Esophagus muscularis mucosa (tissue), 4 donors: ENCODE measurements around the gene ADAMTS6. TPM values are rescaled to one million over a fixed set of nuclear protein-coding genes. Genes with fewer than 3 reads are reported as not detected.

Source experiments
- DNase-seq: peaks from one replicate; pipeline ENCODE4 v3.0.0-alpha.2; 2017; ENCODE audit errors: extremely low spot score
- H3K27ac ChIP-seq, 4 donors: fragments of 200-600 bp; sonication (generic); replicated peaks in 1 of 4; 1 replicate in 3 of 4; 2 replicates in 1 of 4; pipeline ENCODE4 v1.5.1; 2016 to 2019; ENCODE audit warnings: mild to moderate bottlenecking in 1 of 4
- H3K27me3 ChIP-seq, 4 donors: fragments of 200-600 bp; sonication (generic); one replicate each; pipeline versions ENCODE4 v1.5.1 to v1.6.0; 2016 to 2019
- H3K36me3 ChIP-seq, 4 donors: fragments of 200-600 bp; sonication (generic); one replicate each; pipeline ENCODE4 v1.5.1; 2016 to 2019
- H3K4me1 ChIP-seq, 4 donors: fragments of 200-600 bp; sonication (generic); one replicate each; pipeline ENCODE4 v1.5.1; 2016 to 2019
- H3K4me3 ChIP-seq, 4 donors: fragments of 200-600 bp; sonication (generic); 1 replicate in 2 of 4; 2 replicates in 2 of 4; pipeline ENCODE4 v1.5.1; 2016 to 2019; ENCODE audit warnings: mild to moderate bottlenecking in 4 of 4, moderate library complexity in 1 of 4
- H3K9me3 ChIP-seq, 4 donors: fragments of 200-600 bp; sonication (generic); 1 replicate in 3 of 4; 2 replicates in 1 of 4; pipeline ENCODE4 v1.5.1; 2016 to 2019
- EP300 ChIP-seq: sonication (generic); formaldehyde crosslinking; IDR thresholded peaks from one replicate; pipeline ENCODE4 v1.6.1; 2017; ENCODE audit warnings: antibody characterized with exemption
- POLR2A ChIP-seq: fragments of 450-650 bp; IDR thresholded peaks from one replicate; pipeline ENCODE4 v1.6.1; 2017; ENCODE audit warnings: antibody characterized with exemption, moderate library complexity, mild to moderate bottlenecking, low read depth
- POLR2AphosphoS5 ChIP-seq, 2 donors: sonication (generic); formaldehyde crosslinking; IDR thresholded peaks; one replicate each; pipeline ENCODE4 v1.6.1; 2017; ENCODE audit warnings: antibody characterized with exemption in 2 of 2
- WGBS: methylation state at CpG from one replicate; pipeline ENCODE4 v1.1.5; 2018; 5-methylcytosine and 5-hydroxymethylcytosine counted together
- intact Hi-C: fragments of 100-400 bp; cut with DNase I; formaldehyde crosslinking; loops from one replicate; pipeline ENCODE4 v1.15.1; 2023
- total RNA-seq, 4 donors: library from RNA; depleted of rRNA; stranded (reverse); fragments of >200 nt; gene quantifications; one replicate each; pipeline versions ENCODE4 v1.1.0 to v1.2.1, GENCODE V29; 2016
- TF ChIP-seq, protein P1 (sequence below), 3 experiments: fragments of 200-600 bp in 2 of 3; fragments of 450-650 bp in 1 of 3; sonication (generic) in 2 of 3; IDR thresholded peaks; one replicate each; pipeline ENCODE4 v1.5.1; 2017 to 2019; ENCODE audit warnings: antibody characterized with exemption in 3 of 3, mild to moderate bottlenecking in 2 of 3, moderate library complexity in 1 of 3

ADAMTS6 gene
- total RNA-seq, 4 donors from 2014 or later: 1.4 to 4.2 (median 2.7) TPM

DNA sequence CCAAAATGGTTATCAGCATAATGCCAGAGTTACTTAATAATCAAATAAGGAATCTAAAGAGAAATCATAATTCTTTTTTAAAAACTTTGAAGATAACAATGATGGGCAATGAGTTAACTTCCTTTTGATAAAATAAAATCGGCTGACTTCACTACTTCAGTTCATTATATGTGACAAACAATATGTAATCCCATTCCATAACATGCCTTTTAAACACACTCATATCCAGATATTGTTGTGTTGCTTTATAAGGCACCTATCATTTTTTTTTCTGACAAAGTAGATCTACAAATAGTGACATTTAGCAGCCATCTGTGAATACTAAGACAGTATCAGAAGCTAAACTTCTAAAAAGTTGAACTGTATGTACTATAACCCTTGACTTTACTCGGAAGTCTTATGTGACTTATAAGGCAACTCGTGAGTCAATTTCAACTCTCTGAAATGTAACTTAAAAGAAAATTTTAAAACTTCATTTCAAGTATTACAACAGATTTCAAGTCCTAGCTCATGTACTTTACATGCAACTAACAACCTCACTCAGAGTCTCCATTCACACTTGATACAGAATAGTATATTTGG is 7.5 kb downstream of the ADAMTS6 start:
- Histone ChIP-seq H3K36me3 (no peaks in the 10 kb centered on the region), H3K27me3 (no peaks in the 10 kb centered on the region), H3K27ac (no peak overlapping the region), H3K4me1 (peaks cover 0 to 7% (median 0%) of the 10 kb centered on the region in 4 donors), H3K4me3 (no peak overlapping the region), H3K9me3 (no peaks in the 10 kb centered on the region)
- intact Hi-C loops: no loop called here
- TF ChIP-seq, protein P1, sequence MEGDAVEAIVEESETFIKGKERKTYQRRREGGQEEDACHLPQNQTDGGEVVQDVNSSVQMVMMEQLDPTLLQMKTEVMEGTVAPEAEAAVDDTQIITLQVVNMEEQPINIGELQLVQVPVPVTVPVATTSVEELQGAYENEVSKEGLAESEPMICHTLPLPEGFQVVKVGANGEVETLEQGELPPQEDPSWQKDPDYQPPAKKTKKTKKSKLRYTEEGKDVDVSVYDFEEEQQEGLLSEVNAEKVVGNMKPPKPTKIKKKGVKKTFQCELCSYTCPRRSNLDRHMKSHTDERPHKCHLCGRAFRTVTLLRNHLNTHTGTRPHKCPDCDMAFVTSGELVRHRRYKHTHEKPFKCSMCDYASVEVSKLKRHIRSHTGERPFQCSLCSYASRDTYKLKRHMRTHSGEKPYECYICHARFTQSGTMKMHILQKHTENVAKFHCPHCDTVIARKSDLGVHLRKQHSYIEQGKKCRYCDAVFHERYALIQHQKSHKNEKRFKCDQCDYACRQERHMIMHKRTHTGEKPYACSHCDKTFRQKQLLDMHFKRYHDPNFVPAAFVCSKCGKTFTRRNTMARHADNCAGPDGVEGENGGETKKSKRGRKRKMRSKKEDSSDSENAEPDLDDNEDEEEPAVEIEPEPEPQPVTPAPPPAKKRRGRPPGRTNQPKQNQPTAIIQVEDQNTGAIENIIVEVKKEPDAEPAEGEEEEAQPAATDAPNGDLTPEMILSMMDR (IDR thresholded peaks at IDR 0.05): no peak
- TF ChIP-seq EP300 (no peak), POLR2A (no peak), POLR2AphosphoS5 (IDR thresholded peaks at IDR 0.05) (no peak)
- DNase-seq: no peak
- 80% methylated on average over 3 of the region's 3 CpGs for WGBS

DNA sequence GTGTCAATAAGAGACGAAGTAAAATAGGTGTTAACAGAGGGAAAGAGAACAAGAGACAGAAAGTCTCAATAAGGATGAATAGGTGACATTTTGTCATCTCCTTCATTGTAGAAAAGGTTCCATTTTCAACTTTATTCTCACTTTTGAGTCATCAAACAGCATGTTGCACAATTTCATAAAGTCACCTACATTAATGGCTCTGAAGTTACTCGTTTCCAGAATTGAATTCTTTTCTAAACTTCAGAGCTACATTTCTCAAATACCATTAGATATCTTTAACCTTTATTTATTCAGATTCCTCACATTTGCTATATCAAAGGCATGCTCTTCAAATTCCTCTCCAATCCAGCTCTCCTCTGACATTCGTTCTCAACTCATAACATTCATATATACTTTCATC is 13.1 kb downstream of the ADAMTS6 start:
- no peaks in the 10 kb centered on the region for H3K9me3 ChIP-seq
- no peak overlapping the region for H3K27ac ChIP-seq
- no peaks in the 10 kb centered on the region for H3K36me3 ChIP-seq
- no peak overlapping the region for H3K4me3 ChIP-seq
- H3K4me1 ChIP-seq: no peaks in the 10 kb centered on the region
- TF ChIP-seq, protein P1 (IDR thresholded peaks at IDR 0.05): no peak
- TF ChIP-seq EP300 (no peak), POLR2AphosphoS5 (IDR thresholded peaks at IDR 0.05) (no peak), POLR2A (no peak)
- WGBS: 89% methylated on average over 3 of the region's 3 CpGs
- no peak for DNase-seq
- intact Hi-C loops: no loop called here
- no peaks in the 10 kb centered on the region for H3K27me3 ChIP-seq

DNA sequence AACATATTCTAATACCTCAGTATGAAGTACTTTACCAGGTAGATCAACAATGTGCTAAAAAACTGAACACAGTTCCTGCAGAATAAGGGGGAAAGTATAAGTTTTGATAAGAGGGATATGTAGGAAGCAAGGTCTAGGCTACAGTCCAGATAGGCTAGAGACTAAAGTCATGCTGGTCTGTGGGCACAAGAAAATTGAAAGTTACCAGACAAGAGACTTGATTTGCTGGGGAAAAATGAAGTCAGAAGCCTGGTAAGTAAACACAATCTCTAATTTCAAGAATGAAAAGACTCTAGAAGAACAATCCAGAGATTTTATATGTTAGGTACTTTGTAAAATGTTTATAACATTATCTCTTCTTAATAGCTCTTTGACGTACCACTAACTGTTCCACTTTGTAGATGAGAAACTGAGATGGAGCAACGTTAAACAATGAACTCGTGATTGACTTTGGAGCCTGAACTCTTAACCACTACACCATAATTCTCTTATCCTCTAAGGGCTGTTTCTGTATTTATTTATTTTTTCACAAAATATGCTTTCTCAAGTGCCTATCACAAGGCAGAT is 19.5 kb downstream of the ADAMTS6 start:
- 69% methylated on average over 3 of the region's 3 CpGs for WGBS
- TF ChIP-seq, protein P1 (IDR thresholded peaks at IDR 0.05): no peak
- H3K4me1 ChIP-seq: no peaks in the 10 kb centered on the region
- no peak overlapping the region for H3K27ac ChIP-seq
- no peaks in the 10 kb centered on the region for H3K27me3 ChIP-seq
- no peak overlapping the region for H3K4me3 ChIP-seq
- DNase-seq: no peak
- no peaks in the 10 kb centered on the region for H3K36me3 ChIP-seq
- H3K9me3 ChIP-seq: no peaks in the 10 kb centered on the region
- intact Hi-C loops: no loop called here

DNA sequence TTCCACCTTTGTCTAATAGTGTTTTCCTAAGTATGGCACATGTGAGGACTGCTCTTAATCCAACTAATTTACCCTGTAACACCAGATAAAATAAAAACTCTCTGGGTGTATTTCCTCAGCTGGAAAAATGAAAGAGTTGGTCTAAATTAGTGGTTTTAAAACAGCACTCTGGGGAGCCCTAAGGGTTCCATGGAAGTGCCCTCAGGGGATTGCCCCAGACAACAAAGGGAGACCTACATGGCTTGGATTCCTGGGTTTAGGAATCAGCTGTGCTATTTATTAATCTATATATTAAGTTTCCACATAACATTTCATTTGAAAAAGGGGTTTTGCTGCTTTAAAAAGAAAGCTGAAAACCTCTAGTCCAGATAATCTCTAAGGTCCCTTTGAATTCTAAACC is 20.2 kb downstream of the ADAMTS6 start:
- H3K4me3 ChIP-seq: no peak overlapping the region
- H3K4me1 ChIP-seq: no peaks in the 10 kb centered on the region
- no peaks in the 10 kb centered on the region for H3K27me3 ChIP-seq
- TF ChIP-seq POLR2AphosphoS5 (IDR thresholded peaks at IDR 0.05): no peak
- TF ChIP-seq, protein P1 (IDR thresholded peaks at IDR 0.05): no peak
- TF ChIP-seq POLR2A: no peak
- no peak for TF ChIP-seq EP300
- H3K27ac ChIP-seq: no peak overlapping the region
- no peaks in the 10 kb centered on the region for H3K36me3 ChIP-seq
- intact Hi-C loops: no loop called here
- no peak for DNase-seq
- no peaks in the 10 kb centered on the region for H3K9me3 ChIP-seq

DNA sequence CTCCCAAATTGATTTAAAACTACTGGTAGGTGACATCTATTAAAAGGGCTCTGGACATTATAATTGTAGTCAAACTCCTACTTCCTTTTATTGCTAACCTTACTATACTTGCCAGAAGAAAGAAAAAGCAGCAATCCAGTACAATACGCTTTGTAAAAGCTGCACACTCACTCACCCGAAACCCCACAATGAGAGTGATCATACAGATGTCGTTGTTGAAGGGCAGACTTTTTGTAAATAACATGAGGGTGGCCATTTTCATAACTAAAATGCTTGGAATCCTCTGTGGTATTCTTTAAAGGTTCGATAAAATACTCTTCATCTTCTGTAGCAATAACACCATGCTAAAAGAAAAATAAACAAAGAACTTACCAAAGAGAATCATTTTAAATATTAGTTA is 21.7 kb downstream of the ADAMTS6 start:
- H3K36me3 ChIP-seq: no peaks in the 10 kb centered on the region
- TF ChIP-seq, protein P1 (IDR thresholded peaks at IDR 0.05): no peak
- TF ChIP-seq EP300: no peak
- TF ChIP-seq POLR2AphosphoS5 (IDR thresholded peaks at IDR 0.05): no peak
- no peak for TF ChIP-seq POLR2A
- no peak overlapping the region for H3K4me3 ChIP-seq
- H3K27ac ChIP-seq: no peak overlapping the region
- 71% methylated on average over 4 of the region's 4 CpGs for WGBS
- H3K9me3 ChIP-seq: no peaks in the 10 kb centered on the region
- no peak for DNase-seq
- H3K27me3 ChIP-seq: no peaks in the 10 kb centered on the region
- H3K4me1 ChIP-seq: no peaks in the 10 kb centered on the region
- intact Hi-C loops: no loop called here
